Breast epithelium (tissue), 3 donors: Measurements from ENCODE around the gene NOD2.

Experiments used
- POLR2A ChIP-seq: fragments of 450-650 bp; IDR thresholded peaks from one replicate; pipeline ENCODE4 v1.6.1; 2016; ENCODE audit warnings: antibody characterized with exemption, mild to moderate bottlenecking, moderate library complexity
- POLR2AphosphoS5 ChIP-seq, 3 donors: sonication (generic); formaldehyde crosslinking; IDR thresholded peaks; one replicate each; pipeline ENCODE4 v1.6.1; 2017; ENCODE audit warnings: antibody characterized with exemption in 3 of 3
- TF ChIP-seq, protein P1 (sequence below), 3 donors: fragments of 450-650 bp; IDR thresholded peaks; one replicate each; pipeline ENCODE4 v1.5.1; 2016 to 2017; ENCODE audit warnings: antibody characterized with exemption in 3 of 3, mild to moderate bottlenecking in 3 of 3, moderate library complexity in 3 of 3

DNA sequence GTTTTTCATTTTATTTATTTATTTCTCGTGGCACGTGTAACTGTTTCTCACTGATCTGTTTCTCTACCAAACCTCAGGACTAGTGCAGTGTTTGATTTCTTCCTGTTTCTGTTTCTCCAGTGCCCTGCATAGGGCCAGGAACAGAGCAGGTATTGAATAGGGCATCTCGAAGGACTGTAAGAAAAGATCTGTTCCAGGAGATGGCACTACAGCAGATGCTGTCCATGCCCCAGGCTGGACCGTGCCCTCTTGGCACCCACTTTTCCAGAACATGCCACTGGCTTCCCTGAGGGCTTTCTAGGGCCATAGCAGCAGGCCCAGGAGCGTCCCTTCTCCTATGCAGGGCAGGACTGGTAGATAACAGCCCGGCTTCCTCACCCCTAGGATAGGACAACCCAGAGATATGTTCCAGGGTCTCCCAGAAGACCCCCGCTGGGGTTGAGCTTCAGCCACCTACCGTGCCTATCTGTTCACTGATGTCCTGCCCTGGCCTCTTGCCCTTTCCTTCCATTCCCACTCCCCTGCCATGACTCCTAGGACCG, 16.7 kb upstream of the NOD2 start:
- no peak for TF ChIP-seq POLR2A
- TF ChIP-seq, protein P1, sequence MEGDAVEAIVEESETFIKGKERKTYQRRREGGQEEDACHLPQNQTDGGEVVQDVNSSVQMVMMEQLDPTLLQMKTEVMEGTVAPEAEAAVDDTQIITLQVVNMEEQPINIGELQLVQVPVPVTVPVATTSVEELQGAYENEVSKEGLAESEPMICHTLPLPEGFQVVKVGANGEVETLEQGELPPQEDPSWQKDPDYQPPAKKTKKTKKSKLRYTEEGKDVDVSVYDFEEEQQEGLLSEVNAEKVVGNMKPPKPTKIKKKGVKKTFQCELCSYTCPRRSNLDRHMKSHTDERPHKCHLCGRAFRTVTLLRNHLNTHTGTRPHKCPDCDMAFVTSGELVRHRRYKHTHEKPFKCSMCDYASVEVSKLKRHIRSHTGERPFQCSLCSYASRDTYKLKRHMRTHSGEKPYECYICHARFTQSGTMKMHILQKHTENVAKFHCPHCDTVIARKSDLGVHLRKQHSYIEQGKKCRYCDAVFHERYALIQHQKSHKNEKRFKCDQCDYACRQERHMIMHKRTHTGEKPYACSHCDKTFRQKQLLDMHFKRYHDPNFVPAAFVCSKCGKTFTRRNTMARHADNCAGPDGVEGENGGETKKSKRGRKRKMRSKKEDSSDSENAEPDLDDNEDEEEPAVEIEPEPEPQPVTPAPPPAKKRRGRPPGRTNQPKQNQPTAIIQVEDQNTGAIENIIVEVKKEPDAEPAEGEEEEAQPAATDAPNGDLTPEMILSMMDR (IDR thresholded peaks at IDR 0.05) = no peak
- no peak for TF ChIP-seq POLR2AphosphoS5 (IDR thresholded peaks at IDR 0.05)
